Measurements from ENCODE around the gene SCLY. TPM values are rescaled to one million over a fixed set of nuclear protein-coding genes. Genes with fewer than 3 reads are reported as not detected.

SCLY gene
- total and polyA plus RNA-seq, 2 donors (not counting 1 experiment from before 2014, with no cell fraction given): 16.4 to 42.4 TPM

GRCh38 chr2:238024986-238025385, 35.8 kb upstream of the SCLY start:
- POLR2A ChIA-PET: no interaction called here
- intact Hi-C loops (cut with micrococcal nuclease): no loop called here
- 94% methylated on average over 8 of the region's 8 CpGs for WGBS (ENCODE audit: insufficient coverage)

DNA sequence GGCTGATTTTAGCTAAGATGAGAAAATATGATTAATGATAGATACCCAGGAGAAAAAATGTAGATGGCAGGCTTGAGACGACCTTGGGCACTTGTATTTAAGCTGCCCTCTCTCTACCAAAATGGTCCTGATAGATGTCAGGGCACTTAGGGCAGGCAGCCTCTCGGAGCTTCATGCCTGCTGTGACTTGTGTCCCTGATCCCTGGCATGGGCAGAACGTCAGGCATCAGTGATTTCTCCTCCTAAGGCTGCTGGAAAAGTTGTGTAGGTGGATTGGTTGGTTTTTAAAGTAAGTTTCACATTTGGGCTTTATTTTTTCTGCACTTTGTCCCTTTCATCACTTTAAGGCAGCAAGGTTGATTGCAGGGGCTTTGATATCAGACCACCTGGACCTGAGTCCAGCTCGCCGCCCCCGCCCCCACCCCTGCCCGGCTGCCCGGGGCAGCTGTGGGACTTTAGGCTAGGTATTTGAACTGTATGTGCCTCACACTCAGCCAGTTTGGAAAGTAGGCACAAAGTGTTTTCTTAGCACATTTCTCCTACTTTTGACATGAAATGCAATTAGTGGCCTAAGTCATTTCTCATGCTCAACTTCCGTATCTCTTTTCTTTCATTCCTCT, 35.0 kb upstream of the SCLY start:
- WGBS (ENCODE audit: insufficient coverage): 100% methylated on average over 2 of the region's 9 CpGs
- Histone ChIP-seq H2AFZ (ENCODE audit: insufficient read depth, low read depth, low read length, poor library complexity, severe bottlenecking) (no peak overlapping the region), H3K4me1 (ENCODE audit: control insufficient read depth in 2 of 2, insufficient read depth in 2 of 2, low read length in 2 of 2) (no peaks in the 10 kb centered on the region), H3K4me2 (replicated peaks; ENCODE audit: low read depth, low read length, poor library complexity, severe bottlenecking) (no peak overlapping the region), H3K36me3 (replicated peaks in 1 of 2; ENCODE audit: control extremely low read depth in 1 of 2, control insufficient read depth in 1 of 2, extremely low read depth in 1 of 2, insufficient read depth in 2 of 2, low read length in 1 of 2) (peaks cover 0 to 28% of the 10 kb centered on the region in 2 experiments), H3K4me3 (ENCODE audit: control extremely low read depth in 1 of 5, extremely low read depth in 1 of 5, insufficient read depth in 1 of 5, low read depth in 2 of 5, low read length in 4 of 5) (no peak overlapping the region), H3K9ac (ENCODE audit: low read length) (no peak overlapping the region), H3K27me3 (replicated peaks in 1 of 4; ENCODE audit: control extremely low read depth in 1 of 4, control insufficient read depth in 3 of 4, insufficient read depth in 4 of 4, low read length in 3 of 4) (no peaks in the 10 kb centered on the region), H3K79me2 (ENCODE audit: control insufficient read depth, insufficient read depth, low read length) (no peaks in the 10 kb centered on the region), H3K9me3 (ENCODE audit: control extremely low read depth in 1 of 3, control insufficient read depth in 2 of 3, insufficient read depth in 1 of 3, low read length in 2 of 3) (no peaks in the 10 kb centered on the region), H4K20me1 (ENCODE audit: control insufficient read depth, insufficient read depth, low read length, poor library complexity, severe bottlenecking) (no peaks in the 10 kb centered on the region), H3K27ac (ENCODE audit: low read length in 2 of 2) (no peak overlapping the region)
- Mint-ChIP-seq H3K27ac (no peak overlapping the region), H3K27me3 (no peaks in the 10 kb centered on the region), H3K9me3 (ENCODE audit: insufficient read depth) (no peaks in the 10 kb centered on the region), H3K4me1 (no peaks in the 10 kb centered on the region), H3K4me3 (no peak overlapping the region)
- DNase-seq (no peak), ATAC-seq (ENCODE audit: low read depth) (no peak)
- intact Hi-C loops (cut with micrococcal nuclease): no loop called here
- TF ChIP-seq EZH2 (IDR thresholded peaks at IDR 0.05; ENCODE audit: borderline replicate concordance, insufficient read depth, low read depth, low read length, poor library complexity, severe bottlenecking): no peak
- no peak for TF ChIP-seq CTCF (IDR thresholded peaks at IDR 0.05)
- ChIA-PET POLR2A (no interaction called here), CTCF (no interaction called here)

More at GRCh38 chr2:238024986-238025385, 35.8 kb upstream of the SCLY start:
- CTCF ChIA-PET: no interaction called here
- no peaks in the 10 kb centered on the region for H3K9me3 ChIP-seq (ENCODE audit: control extremely low read depth in 1 of 3, control insufficient read depth in 2 of 3, insufficient read depth in 1 of 3, low read length in 2 of 3)
- no peaks in the 10 kb centered on the region for H3K27me3 ChIP-seq (replicated peaks in 1 of 4; ENCODE audit: control extremely low read depth in 1 of 4, control insufficient read depth in 3 of 4, insufficient read depth in 4 of 4, low read length in 3 of 4)
- DNase-seq (no peak), ATAC-seq (ENCODE audit: low read depth) (no peak)
- H3K27me3 Mint-ChIP-seq: no peaks in the 10 kb centered on the region
- no peak overlapping the region for H3K9ac ChIP-seq (ENCODE audit: low read length)
- no peaks in the 10 kb centered on the region for H3K79me2 ChIP-seq (ENCODE audit: control insufficient read depth, insufficient read depth, low read length)
- no peak overlapping the region for H3K4me3 ChIP-seq (ENCODE audit: control extremely low read depth in 1 of 5, extremely low read depth in 1 of 5, insufficient read depth in 1 of 5, low read depth in 2 of 5, low read length in 4 of 5)
- H3K36me3 ChIP-seq (replicated peaks in 1 of 2; ENCODE audit: control extremely low read depth in 1 of 2, control insufficient read depth in 1 of 2, extremely low read depth in 1 of 2, insufficient read depth in 2 of 2, low read length in 1 of 2): peaks cover 0 to 24% of the 10 kb centered on the region in 2 experiments
- TF ChIP-seq EZH2 (IDR thresholded peaks at IDR 0.05; ENCODE audit: borderline replicate concordance, insufficient read depth, low read depth, low read length, poor library complexity, severe bottlenecking): no peak
- TF ChIP-seq CTCF (IDR thresholded peaks at IDR 0.05): no peak
- H2AFZ ChIP-seq (ENCODE audit: insufficient read depth, low read depth, low read length, poor library complexity, severe bottlenecking): no peak overlapping the region
- no peaks in the 10 kb centered on the region for H3K4me1 Mint-ChIP-seq
- no peak overlapping the region for H3K4me3 Mint-ChIP-seq
- H3K4me1 ChIP-seq (ENCODE audit: control insufficient read depth in 2 of 2, insufficient read depth in 2 of 2, low read length in 2 of 2): no peaks in the 10 kb centered on the region
- H3K27ac ChIP-seq (ENCODE audit: low read length in 2 of 2): no peak overlapping the region
- no peak overlapping the region for H3K27ac Mint-ChIP-seq
- no peaks in the 10 kb centered on the region for H4K20me1 ChIP-seq (ENCODE audit: control insufficient read depth, insufficient read depth, low read length, poor library complexity, severe bottlenecking)
- no peaks in the 10 kb centered on the region for H3K9me3 Mint-ChIP-seq (ENCODE audit: insufficient read depth)
- H3K4me2 ChIP-seq (replicated peaks; ENCODE audit: low read depth, low read length, poor library complexity, severe bottlenecking): no peak overlapping the region
